ENCODE data around the gene MTUS2. TPM values are rescaled to one million over a fixed set of nuclear protein-coding genes. Genes with fewer than 3 reads are reported as not detected.

Gene MTUS2
- total and polyA plus RNA-seq, 4 donors: under 0.01 to 0.70 (median 0.15) TPM

GRCh38 chr13:29494520-29494919, 674.4 kb downstream of the MTUS2 start:
- Histone ChIP-seq H3K4me1 (ENCODE audit: control insufficient read depth in 4 of 4, insufficient read depth in 4 of 4, low read length in 3 of 4) (no peaks in the 10 kb centered on the region), H3K27ac (ENCODE audit: low read depth in 1 of 2, low read length in 2 of 2) (no peak overlapping the region)

More at GRCh38 chr13:29494520-29494919, 674.4 kb downstream of the MTUS2 start:
- Histone ChIP-seq H3K4me3 (ENCODE audit: low read depth in 1 of 3, low read length in 3 of 3) (no peak overlapping the region), H3K9ac (ENCODE audit: low read depth in 1 of 2, low read length in 2 of 2) (no peak overlapping the region), H3K36me3 (ENCODE audit: control insufficient read depth in 4 of 4, insufficient read depth in 3 of 4, low read depth in 1 of 4, low read length in 3 of 4) (no peaks in the 10 kb centered on the region), H3K27me3 (ENCODE audit: control insufficient read depth in 4 of 4, insufficient read depth in 4 of 4, low read length in 3 of 4) (no peaks in the 10 kb centered on the region), H3K9me3 (ENCODE audit: control insufficient read depth in 4 of 4, low read length in 3 of 4) (no peaks in the 10 kb centered on the region)
- no peak for TF ChIP-seq GABPA (IDR thresholded peaks at IDR 0.05 in 1 of 2, conservative IDR thresholded peaks at IDR 0.05 in 1 of 2)
- no peak for TF ChIP-seq SP1 (IDR thresholded peaks at IDR 0.05)
- no peak for TF ChIP-seq JUND (IDR thresholded peaks at IDR 0.05)
- no peak for TF ChIP-seq REST (IDR thresholded peaks at IDR 0.05)
- no peak for TF ChIP-seq EGR1 (IDR thresholded peaks at IDR 0.05; ENCODE audit: low read depth in 2 of 2)
- no peak for TF ChIP-seq HNF4A (conservative IDR thresholded peaks at IDR 0.05)
- no peak for TF ChIP-seq FOXA1 (IDR thresholded peaks at IDR 0.05)
- TF ChIP-seq RXRA (IDR thresholded peaks at IDR 0.05): no peak
- TF ChIP-seq, protein P1, sequence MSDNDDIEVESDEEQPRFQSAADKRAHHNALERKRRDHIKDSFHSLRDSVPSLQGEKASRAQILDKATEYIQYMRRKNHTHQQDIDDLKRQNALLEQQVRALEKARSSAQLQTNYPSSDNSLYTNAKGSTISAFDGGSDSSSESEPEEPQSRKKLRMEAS (IDR thresholded peaks at IDR 0.05): no peak
- no peak for TF ChIP-seq YY1 (IDR thresholded peaks at IDR 0.05)
- no peak for TF ChIP-seq RAD21 (IDR thresholded peaks at IDR 0.05)
- no peak for TF ChIP-seq NR2F2 (IDR thresholded peaks at IDR 0.05)
- TF ChIP-seq HNF4G (IDR thresholded peaks at IDR 0.05): no peak
- TF ChIP-seq, protein P2, sequence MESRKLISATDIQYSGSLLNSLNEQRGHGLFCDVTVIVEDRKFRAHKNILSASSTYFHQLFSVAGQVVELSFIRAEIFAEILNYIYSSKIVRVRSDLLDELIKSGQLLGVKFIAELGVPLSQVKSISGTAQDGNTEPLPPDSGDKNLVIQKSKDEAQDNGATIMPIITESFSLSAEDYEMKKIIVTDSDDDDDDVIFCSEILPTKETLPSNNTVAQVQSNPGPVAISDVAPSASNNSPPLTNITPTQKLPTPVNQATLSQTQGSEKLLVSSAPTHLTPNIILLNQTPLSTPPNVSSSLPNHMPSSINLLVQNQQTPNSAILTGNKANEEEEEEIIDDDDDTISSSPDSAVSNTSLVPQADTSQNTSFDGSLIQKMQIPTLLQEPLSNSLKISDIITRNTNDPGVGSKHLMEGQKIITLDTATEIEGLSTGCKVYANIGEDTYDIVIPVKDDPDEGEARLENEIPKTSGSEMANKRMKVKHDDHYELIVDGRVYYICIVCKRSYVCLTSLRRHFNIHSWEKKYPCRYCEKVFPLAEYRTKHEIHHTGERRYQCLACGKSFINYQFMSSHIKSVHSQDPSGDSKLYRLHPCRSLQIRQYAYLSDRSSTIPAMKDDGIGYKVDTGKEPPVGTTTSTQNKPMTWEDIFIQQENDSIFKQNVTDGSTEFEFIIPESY (IDR thresholded peaks at IDR 0.05): no peak
- TF ChIP-seq TAF1 (conservative IDR thresholded peaks at IDR 0.05): no peak
- no peak for TF ChIP-seq CTCF (IDR thresholded peaks at IDR 0.05; ENCODE audit: low read depth, low read length, missing input control)
- TF ChIP-seq ATF3 (IDR thresholded peaks at IDR 0.05): no peak
- TF ChIP-seq FOXA2 (IDR thresholded peaks at IDR 0.05): no peak
- WGBS: 91% methylated on average over 8 of the region's 8 CpGs
- no peak for DNase-seq (ENCODE audit: low spot score)
